NCI-H1930 (cell line): ENCODE data around the gene DAGLB.
"Not testable (repeated sequence)": the region's sequence is repeated elsewhere in the genome, so short reads cannot be mapped to it uniquely, and the experiment has no call there.

Experiments used
- DNase-seq, 2 experiments: peaks; one replicate each; lab custom pipeline; 2025; lab: John Stamatoyannopoulos, UW

Gene DAGLB

GRCh38 chr7:6461946-6462550 is 14.3 kb upstream of the DAGLB start:
- no peak for DNase-seq

- DNase-seq = no peak
Observed at GRCh38 chr7:6460990-6461584, 13.3 kb upstream of the DAGLB start.

GRCh38 chr7:6460303-6460702 is 12.5 kb upstream of the DAGLB start:
- DNase-seq = no peak

- DNase-seq = not testable (repeated sequence)
Observed at GRCh38 chr7:6458676-6459075, 10.9 kb upstream of the DAGLB start.

- DNase-seq = no peak
Observed at GRCh38 chr7:6453734-6454133, 6.0 kb upstream of the DAGLB start.

GRCh38 chr7:6451224-6451705 is 3.5 kb upstream of the DAGLB start:
- DNase-seq = no peak

- DNase-seq = not testable (repeated sequence)
Observed at GRCh38 chr7:6450591-6450990, 2.8 kb upstream of the DAGLB start.

GRCh38 chr7:6449884-6450283 is 2.1 kb upstream of the DAGLB start:
- not testable (repeated sequence) for DNase-seq

- no peak for DNase-seq
Observed at GRCh38 chr7:6448943-6449543, 1.3 kb upstream of the DAGLB start.

GRCh38 chr7:6446838-6447580 is 745 bp downstream of the DAGLB start:
- peak; percentile 2 to 46 for DNase-seq

- no peak for DNase-seq
Observed at GRCh38 chr7:6444516-6445269, 3.1 kb downstream of the DAGLB start.

GRCh38 chr7:6443372-6443941 is 4.3 kb downstream of the DAGLB start:
- DNase-seq = no peak

GRCh38 chr7:6442114-6442513 is 5.6 kb downstream of the DAGLB start:
- no peak for DNase-seq

GRCh38 chr7:6440381-6440780 is 7.4 kb downstream of the DAGLB start:
- no peak for DNase-seq

GRCh38 chr7:6438427-6438826 is 9.3 kb downstream of the DAGLB start:
- DNase-seq = no peak

GRCh38 chr7:6437251-6437650 is 10.5 kb downstream of the DAGLB start:
- DNase-seq = no peak

GRCh38 chr7:6436385-6436685 is 11.4 kb downstream of the DAGLB start:
- DNase-seq = no peak

GRCh38 chr7:6435486-6436384 is 12.0 kb downstream of the DAGLB start:
- DNase-seq = peak; percentile 64 to 79

- DNase-seq = no peak
Observed at GRCh38 chr7:6433784-6434615, 13.8 kb downstream of the DAGLB start.

- no peak for DNase-seq
Observed at GRCh38 chr7:6432781-6433180, 15.0 kb downstream of the DAGLB start.
